ENCODE results near the gene SRPK3. TPM values are rescaled to one million over a fixed set of nuclear protein-coding genes. Genes with fewer than 3 reads are reported as not detected.

The SRPK3 gene
- total and polyA plus RNA-seq, 4 donors, result 0.05 TPM; not detected in 3

DNA sequence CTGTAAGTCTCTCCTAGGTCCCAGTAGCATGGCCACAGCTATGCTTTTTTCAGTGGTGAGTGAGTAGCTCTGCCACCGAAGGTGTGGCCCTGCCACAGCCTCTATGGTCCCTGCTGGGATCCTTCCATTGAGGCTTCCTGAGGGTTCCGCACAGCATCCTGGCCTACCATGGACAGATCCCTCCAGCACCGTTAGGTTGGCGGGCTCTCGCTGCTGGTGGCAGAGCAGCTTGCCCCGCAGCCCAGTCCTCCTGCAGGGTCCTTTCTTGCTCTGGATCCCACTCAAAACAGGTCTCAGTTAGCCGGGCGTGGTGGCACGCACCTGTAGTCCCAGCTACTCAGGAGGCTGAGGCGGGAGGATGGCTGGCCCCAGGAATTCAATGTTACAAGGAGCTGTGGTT lies 51.9 kb downstream of the SRPK3 start:
- WGBS, result 82% methylated on average over 10 of the region's 10 CpGs
- H3K27me3 ChIP-seq (ENCODE audit: control insufficient read depth in 4 of 4, insufficient read depth in 4 of 4, low read length in 3 of 4), result peaks cover 0 to 4% (median 0%) of the 10 kb centered on the region in 4 donors
- DNase-seq (ENCODE audit: low spot score), result no peak

More for the DNA sequence above, 51.9 kb downstream of the SRPK3 start:
- Histone ChIP-seq H3K4me1 (ENCODE audit: control insufficient read depth in 4 of 4, insufficient read depth in 4 of 4, low read length in 3 of 4) (peaks cover 0 to 5% (median 2%) of the 10 kb centered on the region in 4 donors), H3K27ac (ENCODE audit: low read depth in 1 of 2, low read length in 2 of 2) (no peak overlapping the region), H3K9me3 (ENCODE audit: control insufficient read depth in 4 of 4, low read length in 3 of 4) (no peaks in the 10 kb centered on the region), H3K36me3 (ENCODE audit: control insufficient read depth in 4 of 4, insufficient read depth in 3 of 4, low read depth in 1 of 4, low read length in 3 of 4) (no peaks in the 10 kb centered on the region), H3K4me3 (ENCODE audit: low read depth in 1 of 3, low read length in 3 of 3) (no peak overlapping the region), H3K9ac (ENCODE audit: low read depth in 1 of 2, low read length in 2 of 2) (no peak overlapping the region)
- no peak for TF ChIP-seq TAF1 (conservative IDR thresholded peaks at IDR 0.05)
- TF ChIP-seq EGR1 (IDR thresholded peaks at IDR 0.05; ENCODE audit: low read depth in 2 of 2), result no peak

Other genes starting within 250 kb of the SRPK3 start
- gene CCNQ, start 181.9 kb upstream of the SRPK3 start, total RNA-seq, result 1 to 10 TPM; 8.9 to 9.7 TPM
- gene CCNQ, start 181.9 kb upstream of the SRPK3 start, polyA plus RNA-seq, result 10 to 100 TPM in 1 of 2 donors, 1 to 10 TPM in 1; 9.9 to 14.7 TPM
- 100 to 1,000 TPM in 1 of 2 donors, 1 to 10 TPM in 1; 1.9 to 164 TPM for gene DUSP9, start 133.8 kb upstream of the SRPK3 start, total RNA-seq
- gene DUSP9, start 133.8 kb upstream of the SRPK3 start, polyA plus RNA-seq, result under 1 TPM; 0.42 to 0.90 TPM
- gene PNCK, start 107.2 kb upstream of the SRPK3 start, total RNA-seq, result under 1 TPM in 1 of 2 donors, not detected in 1; 0.17 TPM
- gene PNCK, start 107.2 kb upstream of the SRPK3 start, polyA plus RNA-seq, result under 1 TPM in 1 of 2 donors, not detected in 1; 0.02 TPM
- gene SLC6A8, start 93.1 kb upstream of the SRPK3 start, total RNA-seq, result 10 to 100 TPM in 1 of 2 donors, under 1 TPM in 1; 0.84 to 44.4 TPM
- gene SLC6A8, start 93.1 kb upstream of the SRPK3 start, polyA plus RNA-seq, result 1 to 10 TPM in 1 of 2 donors, under 1 TPM in 1; 0.25 to 1.9 TPM
- gene BCAP31, start 56.7 kb upstream of the SRPK3 start, total RNA-seq, result 100 to 1,000 TPM in 1 of 2 donors, 10 to 100 TPM in 1; 64.6 to 101 TPM
- 100 to 1,000 TPM; 136 to 158 TPM for gene BCAP31, start 56.7 kb upstream of the SRPK3 start, polyA plus RNA-seq
- 10 to 100 TPM in 1 of 2 donors, 1 to 10 TPM in 1; 5.6 to 10.8 TPM for gene ABCD1, start 56.2 kb upstream of the SRPK3 start, total RNA-seq
- gene ABCD1, start 56.2 kb upstream of the SRPK3 start, polyA plus RNA-seq, result 1 to 10 TPM; 4.0 to 9.6 TPM
- under 1 TPM; 0.42 to 0.50 TPM for gene PLXNB3, start 16.8 kb upstream of the SRPK3 start, total RNA-seq
- under 1 TPM; 0.11 to 0.69 TPM for gene PLXNB3, start 16.8 kb upstream of the SRPK3 start, polyA plus RNA-seq
- gene IDH3G, start 13.3 kb downstream of the SRPK3 start, total RNA-seq, result 10 to 100 TPM; 23.3 to 30.1 TPM
- gene IDH3G, start 13.3 kb downstream of the SRPK3 start, polyA plus RNA-seq, result 10 to 100 TPM; 32.0 to 40.9 TPM
- 100 to 1,000 TPM; 125 to 150 TPM for gene SSR4, start 13.6 kb downstream of the SRPK3 start, total RNA-seq
- gene SSR4, start 13.6 kb downstream of the SRPK3 start, polyA plus RNA-seq, result 100 to 1,000 TPM; 458 to 459 TPM
- gene PDZD4, start 49.5 kb downstream of the SRPK3 start, total RNA-seq, result 1 to 10 TPM in 1 of 2 donors, under 1 TPM in 1; 0.28 to 1.8 TPM
- 1 to 10 TPM in 1 of 2 donors, under 1 TPM in 1; 0.15 to 1.1 TPM for gene PDZD4, start 49.5 kb downstream of the SRPK3 start, polyA plus RNA-seq
- under 1 TPM in 1 of 2 donors, not detected in 1; 0.59 TPM for gene L1CAM, start 105.1 kb downstream of the SRPK3 start, total RNA-seq
- gene L1CAM, start 105.1 kb downstream of the SRPK3 start, polyA plus RNA-seq, result under 1 TPM; 0.28 to 0.39 TPM
- gene AVPR2, start 123.6 kb downstream of the SRPK3 start, total RNA-seq, result not detected
- gene AVPR2, start 123.6 kb downstream of the SRPK3 start, polyA plus RNA-seq, result under 1 TPM in 1 of 2 donors, not detected in 1; 0.05 TPM
- 10 to 100 TPM; 12.5 to 28.1 TPM for gene ARHGAP4, start 145.2 kb downstream of the SRPK3 start, total RNA-seq
- 1 to 10 TPM; 3.3 to 8.0 TPM for gene ARHGAP4, start 145.2 kb downstream of the SRPK3 start, polyA plus RNA-seq
- 10 to 100 TPM; 20.5 to 30.6 TPM for gene NAA10, start 154.0 kb downstream of the SRPK3 start, total RNA-seq
- gene NAA10, start 154.0 kb downstream of the SRPK3 start, polyA plus RNA-seq, result 10 to 100 TPM; 58.2 to 58.8 TPM
- gene RENBP, start 163.6 kb downstream of the SRPK3 start, total RNA-seq, result 1 to 10 TPM; 7.5 to 7.9 TPM
- 1 to 10 TPM; 1.0 to 6.4 TPM for gene RENBP, start 163.6 kb downstream of the SRPK3 start, polyA plus RNA-seq
- gene HCFC1, start 190.8 kb downstream of the SRPK3 start, total RNA-seq, result 10 to 100 TPM; 15.6 to 26.9 TPM
- gene HCFC1, start 190.8 kb downstream of the SRPK3 start, polyA plus RNA-seq, result 10 to 100 TPM in 1 of 2 donors, 1 to 10 TPM in 1; 7.9 to 12.1 TPM
- gene TMEM187, start 191.7 kb downstream of the SRPK3 start, total RNA-seq, result 1 to 10 TPM; 2.9 TPM
- 1 to 10 TPM; 5.3 to 5.8 TPM for gene TMEM187, start 191.7 kb downstream of the SRPK3 start, polyA plus RNA-seq
- gene IRAK1, start 238.9 kb downstream of the SRPK3 start, total RNA-seq, result 10 to 100 TPM; 17.6 to 35.6 TPM
- 10 to 100 TPM; 19.1 to 55.8 TPM for gene IRAK1, start 238.9 kb downstream of the SRPK3 start, polyA plus RNA-seq

All from liver (tissue), 9 donors.